H1 (cell line): ENCODE results near the gene ABCD2. TPM values are rescaled to one million over a fixed set of nuclear protein-coding genes. Genes with fewer than 3 reads are reported as not detected.
A peak's percentile ranks its signal among the peaks of the same experiment; 100 is the strongest.

ENCODE experiments used
- CTCF ChIA-PET: fragments of 300-600 bp; sonication (Branson Sonifier 250); formaldehyde crosslinking; loops from one replicate; lab custom pipeline; 2021; ENCODE audit not compliant: partially characterized antibody; lab: Charles Lee
- POLR2A ChIA-PET: fragments of 300-600 bp; sonication (Branson Sonifier 250); formaldehyde crosslinking; loops from one replicate; lab custom pipeline; 2021; ENCODE audit warnings: inconsistent platforms; ENCODE audit not compliant: partially characterized antibody; lab: Charles Lee
- DNase-seq, 2 experiments: peaks; one replicate each; pipeline versions ENCODE4 v3.0.0 to v3.0.0-alpha.2; 2010 to 2022; ENCODE audit warnings: low spot score in 2 of 2, low read depth in 1 of 2, mixed read lengths in 1 of 2
- FAIRE-seq: peaks from 2 replicates; lab custom pipeline; 2011; peaks lifted over from hg19 to GRCh38; lab: Jason Lieb, UNC
- H2AFZ ChIP-seq: 2 replicates; pipeline ENCODE4 v1.8.1; 2012; ENCODE audit warnings: low read length, inconsistent platforms
- H2AK5ac ChIP-seq: 2 replicates; pipeline ENCODE4 v1.6.1; 2013; ENCODE audit warnings: low read depth, low read length
- H2BK120ac ChIP-seq: replicated peaks from 2 replicates; pipeline ENCODE3; 2013; ENCODE audit warnings: low read depth, low read length, inconsistent platforms
- H2BK12ac ChIP-seq: 2 replicates; pipeline ENCODE4 v1.6.1; 2013; ENCODE audit warnings: low read depth, low read length
- H2BK15ac ChIP-seq: 2 replicates; pipeline ENCODE4 v1.6.1; 2013; ENCODE audit warnings: low read length
- H2BK20ac ChIP-seq: 2 replicates; pipeline ENCODE4 v1.6.1; 2013; ENCODE audit warnings: low read length
- H2BK5ac ChIP-seq: 2 replicates; pipeline ENCODE4 v1.6.1; 2013; ENCODE audit warnings: low read depth, low read length
- H3K14ac ChIP-seq: 2 replicates; pipeline ENCODE4 v1.6.1; 2013; ENCODE audit warnings: inconsistent platforms; ENCODE audit not compliant: insufficient read length
- H3K18ac ChIP-seq: 2 replicates; pipeline ENCODE4 v1.6.1; 2013; ENCODE audit warnings: low read length; ENCODE audit errors: extremely low read depth
- H3K23ac ChIP-seq: 2 replicates; pipeline ENCODE4 v1.6.1; 2013; ENCODE audit warnings: inconsistent platforms; ENCODE audit not compliant: insufficient read length
- H3K23me2 ChIP-seq: 2 replicates; pipeline ENCODE4 v1.6.1; 2013; ENCODE audit warnings: low read depth, low read length
- H3K27ac ChIP-seq: 2 replicates; pipeline ENCODE4 v1.6.1; 2011; ENCODE audit warnings: low read depth, low read length, inconsistent platforms
- H3K27me3 ChIP-seq, 4 experiments: replicated peaks in 1 of 4; 1 replicate in 1 of 4; 2 replicates in 3 of 4; pipeline versions ENCODE4 v1.6.1 to v1.8.1; 2011 to 2013; ENCODE audit warnings: low read length in 3 of 4, mild to moderate bottlenecking in 3 of 4, inconsistent platforms in 2 of 4, mixed read lengths in 2 of 4, moderate library complexity in 1 of 4; ENCODE audit not compliant: control insufficient read depth in 3 of 4, insufficient read depth in 3 of 4; ENCODE audit errors: extremely low read depth in 1 of 4
- H3K36me3 ChIP-seq, 4 experiments: 2 replicates each; pipeline versions ENCODE4 v1.6.1 to v1.8.1; 2011 to 2013; ENCODE audit warnings: mild to moderate bottlenecking in 4 of 4, low read length in 3 of 4, moderate library complexity in 2 of 4, control low read depth in 1 of 4, inconsistent platforms in 1 of 4; ENCODE audit not compliant: insufficient read depth in 4 of 4, control insufficient read depth in 2 of 4
- H3K4ac ChIP-seq: replicated peaks from 2 replicates; pipeline ENCODE3; 2013; ENCODE audit warnings: low read length, low read depth, mixed read lengths, inconsistent platforms; ENCODE audit not compliant: insufficient read length
- H3K4me1 ChIP-seq, 4 experiments: replicated peaks in 1 of 4; 1 replicate in 1 of 4; 2 replicates in 3 of 4; pipeline versions ENCODE4 v1.6.1 to v1.8.1; 2011 to 2013; ENCODE audit warnings: low read length in 3 of 4, inconsistent platforms in 2 of 4, mixed read lengths in 1 of 4; ENCODE audit not compliant: insufficient read depth in 4 of 4, control insufficient read depth in 3 of 4
- H3K4me2 ChIP-seq, 2 experiments: 2 replicates each; pipeline versions ENCODE4 v1.6.1 to v1.8.1; 2011 to 2013; ENCODE audit warnings: low read depth in 2 of 2, low read length in 2 of 2, control low read depth in 1 of 2, inconsistent platforms in 1 of 2, mild to moderate bottlenecking in 1 of 2; ENCODE audit not compliant: insufficient read depth in 1 of 2
- H3K4me3 ChIP-seq, 4 experiments: fragments of 200-600, 300-600 bp in 1 of 4; sonication (generic), shearing (Covaris generic), sonication (Bioruptor Twin) in 1 of 4; 2 replicates each; pipeline versions ENCODE4 v1.5.1 to v1.8.1; 2011 to 2016; ENCODE audit warnings: low read length in 4 of 4, low read depth in 3 of 4, control low read depth in 2 of 4, inconsistent platforms in 2 of 4, mild to moderate bottlenecking in 2 of 4, mixed read lengths in 1 of 4, moderate library complexity in 1 of 4; ENCODE audit not compliant: insufficient read depth in 2 of 4; ENCODE audit errors: extremely low read depth in 1 of 4
- H3K56ac ChIP-seq: replicated peaks from 2 replicates; pipeline ENCODE3; 2013; ENCODE audit warnings: low read depth, mild to moderate bottlenecking, mixed read lengths, low read length, inconsistent platforms; ENCODE audit not compliant: insufficient read length
- H3K79me1 ChIP-seq: 2 replicates; pipeline ENCODE4 v1.6.1; 2013; ENCODE audit warnings: low read depth, low read length, control low read depth
- H3K79me2 ChIP-seq, 2 experiments: 2 replicates each; pipeline versions ENCODE4 v1.6.1 to v1.8.1; 2012 to 2013; ENCODE audit warnings: low read length in 2 of 2, mild to moderate bottlenecking in 2 of 2, inconsistent platforms in 1 of 2; ENCODE audit not compliant: insufficient read depth in 2 of 2, control insufficient read depth in 1 of 2
- H3K9ac ChIP-seq, 4 experiments: replicated peaks in 1 of 4; 1 replicate in 1 of 4; 2 replicates in 3 of 4; pipeline versions ENCODE4 v1.6.1 to v1.8.1; 2011 to 2013; ENCODE audit warnings: low read depth in 3 of 4, low read length in 3 of 4, control low read depth in 2 of 4, mild to moderate bottlenecking in 2 of 4, moderate library complexity in 2 of 4, inconsistent platforms in 1 of 4; ENCODE audit errors: extremely low read depth in 1 of 4
- H3K9me3 ChIP-seq, 2 experiments: 2 replicates each; pipeline versions ENCODE4 v1.6.1 to v1.8.1; 2012 to 2013; ENCODE audit warnings: mild to moderate bottlenecking in 2 of 2, moderate library complexity in 2 of 2, control low read depth in 1 of 2, inconsistent platforms in 1 of 2, low read depth in 1 of 2, low read length in 1 of 2, mixed read lengths in 1 of 2; ENCODE audit not compliant: insufficient read depth in 2 of 2
- H4K20me1 ChIP-seq, 2 experiments: replicated peaks in 1 of 2; 2 replicates each; pipeline versions ENCODE3 to v1.8.1; 2011 to 2013; ENCODE audit warnings: inconsistent platforms in 2 of 2, low read length in 2 of 2, mild to moderate bottlenecking in 1 of 2; ENCODE audit not compliant: insufficient read depth in 2 of 2, control insufficient read depth in 1 of 2
- H4K5ac ChIP-seq: 2 replicates; pipeline ENCODE4 v1.6.1; 2013; ENCODE audit warnings: low read length, low read depth, mixed read lengths, inconsistent platforms; ENCODE audit not compliant: insufficient read length
- H4K8ac ChIP-seq: 2 replicates; pipeline ENCODE4 v1.8.0; 2013; ENCODE audit warnings: mild to moderate bottlenecking, moderate library complexity, low read length, inconsistent platforms; ENCODE audit not compliant: insufficient read depth; ENCODE audit errors: extremely low read depth
- H4K91ac ChIP-seq: replicated peaks from 2 replicates; pipeline ENCODE3; 2013; ENCODE audit warnings: low read length, mixed read lengths, inconsistent platforms; ENCODE audit not compliant: insufficient read length
- CREB1 ChIP-seq: IDR thresholded peaks from 2 replicates; pipeline ENCODE4 v1.6.1; 2012; ENCODE audit warnings: inconsistent platforms
- FOSL1 ChIP-seq: IDR thresholded peaks from 2 replicates; pipeline ENCODE4 v1.6.1; 2011; ENCODE audit warnings: mild to moderate bottlenecking, low read depth, low read length, moderate library complexity; ENCODE audit not compliant: insufficient read depth
- GABPA ChIP-seq: IDR thresholded peaks from 2 replicates; pipeline ENCODE4 v1.6.1; 2011; ENCODE audit warnings: mild to moderate bottlenecking, low read length, moderate library complexity, borderline replicate concordance; ENCODE audit not compliant: insufficient read depth
- RNF2 ChIP-seq: fragments of 200-900, 300-1000 bp; sonication (generic); IDR thresholded peaks from 2 replicates; pipeline ENCODE4 v1.7.1; 2016; ENCODE audit warnings: borderline replicate concordance, low read depth, mild to moderate bottlenecking, antibody characterized with exemption, low read length; ENCODE audit not compliant: poor library complexity, severe bottlenecking; ENCODE audit errors: missing control alignments
- YY1 ChIP-seq: IDR thresholded peaks from 2 replicates; pipeline ENCODE4 v1.6.1; 2011; ENCODE audit warnings: low read depth, mild to moderate bottlenecking, low read length
- ZNF274 ChIP-seq: IDR thresholded peaks from 2 replicates; pipeline ENCODE4 v1.7.0; 2012; ENCODE audit warnings: low read length, borderline replicate concordance; ENCODE audit errors: extremely low read depth
- polyA plus RNA-seq, 7 experiments: library from polyadenylated mRNA; depleted of rRNA in 3 of 7; stranded (reverse) in 5 of 7; unstranded in 2 of 7; fragments of >200 nt in 5 of 7; fragments of 200-250 nt in 2 of 7; gene quantifications; 1 replicate in 5 of 7; 2 replicates in 1 of 7; 4 replicates in 1 of 7; pipeline versions ENCODE4 v1.2.1 to v1.2.3, GENCODE V29; 2011 to 2013; ENCODE audit warnings: missing spikeins in 2 of 7, mixed read lengths in 2 of 7
- total RNA-seq: library from RNA; stranded (reverse); fragmentation: NEBNext Ultra II Directional; extraction: Animal tissue kit (Norgen Biotek cat#: 25700); gene quantifications from 2 replicates; pipeline ENCODE4 v1.2.1, GENCODE V29; 2021
- TF ChIP-seq, protein P1 (sequence below): IDR thresholded peaks from 2 replicates; pipeline ENCODE4 v1.6.1; 2011; ENCODE audit warnings: low read depth, mild to moderate bottlenecking, low read length; ENCODE audit not compliant: insufficient read depth

The ABCD2 gene
- total and polyA plus RNA-seq, 2 of the 8 experiments (the other 6 are each of a cell fraction or from before 2014, with no cell fraction given) = not detected

DNA sequence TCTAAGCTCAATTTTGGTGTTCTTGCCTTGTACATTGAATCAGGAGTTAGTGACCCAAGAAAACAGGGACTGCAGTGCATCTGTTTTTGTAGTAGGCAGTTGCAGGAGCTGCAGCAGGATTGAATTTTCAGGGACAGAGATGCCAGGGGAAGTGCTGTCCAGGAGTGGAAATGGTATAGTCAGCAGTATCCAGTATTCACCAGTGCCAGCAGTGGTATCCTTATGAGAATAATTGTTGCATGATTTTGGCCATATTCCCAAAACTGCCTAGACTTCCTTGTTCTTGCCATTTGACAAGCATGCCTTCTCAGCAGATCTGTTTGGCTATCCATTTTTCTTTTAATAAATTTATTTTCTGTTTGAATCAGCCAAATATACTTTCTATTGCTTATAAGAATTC is 18.6 kb upstream of the ABCD2 start:
- Histone ChIP-seq H4K5ac (no peak overlapping the region), H4K8ac (no peak overlapping the region), H3K4me1 (no peaks in the 10 kb centered on the region), H3K79me1 (no peaks in the 10 kb centered on the region), H2AFZ (peak overlapping the region; percentile 80; the same call in 1 of the 2 replicates), H3K36me3 (no peaks in the 10 kb centered on the region), H3K9me3 (no peaks in the 10 kb centered on the region), H2BK120ac (no peak overlapping the region), H2BK20ac (no peak overlapping the region), H3K18ac (no peak overlapping the region), H3K23me2 (no peaks in the 10 kb centered on the region), H2BK12ac (no peak overlapping the region), H3K56ac (no peak overlapping the region), H3K14ac (no peak overlapping the region), H3K4ac (no peak overlapping the region), H2BK15ac (no peak overlapping the region), H2BK5ac (no peak overlapping the region), H3K4me3 (no peak overlapping the region), H3K27ac (no peak overlapping the region), H3K4me2 (no peak overlapping the region), H4K20me1 (no peaks in the 10 kb centered on the region), H4K91ac (no peak overlapping the region), H3K23ac (no peak overlapping the region), H3K79me2 (no peaks in the 10 kb centered on the region), H3K9ac (no peak overlapping the region), H3K27me3 (no peaks in the 10 kb centered on the region), H2AK5ac (no peak overlapping the region)
- ChIA-PET POLR2A (no interaction called here), CTCF (no interaction called here)
- FAIRE-seq (no peak), DNase-seq (no peak)
- TF ChIP-seq CREB1 = no peak
- TF ChIP-seq YY1 = no peak
- no peak for TF ChIP-seq ZNF274
- TF ChIP-seq, protein P1, sequence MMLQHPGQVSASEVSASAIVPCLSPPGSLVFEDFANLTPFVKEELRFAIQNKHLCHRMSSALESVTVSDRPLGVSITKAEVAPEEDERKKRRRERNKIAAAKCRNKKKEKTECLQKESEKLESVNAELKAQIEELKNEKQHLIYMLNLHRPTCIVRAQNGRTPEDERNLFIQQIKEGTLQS = no peak
- no peak for TF ChIP-seq GABPA
- no peak for TF ChIP-seq FOSL1
- TF ChIP-seq RNF2 = no peak
